NK-92 (cell line): Measurements from ENCODE around the gene PCDH15.
"Not testable (repeated sequence)": the region's sequence is repeated elsewhere in the genome, so short reads cannot be mapped to it uniquely, and the experiment has no call there.

Experiments used
- DNase-seq: peaks from one replicate; lab custom pipeline; 2025; ENCODE audit not compliant: unreplicated experiment; lab: John Stamatoyannopoulos, UW

The PCDH15 gene

GRCh38 chr10:54002077-54002476 lies 799.0 kb downstream of the PCDH15 start:
- DNase-seq = no peak

GRCh38 chr10:53997953-53998352 lies 803.1 kb downstream of the PCDH15 start:
- DNase-seq = no peak

GRCh38 chr10:53990799-53991238 lies 810.2 kb downstream of the PCDH15 start:
- DNase-seq = no peak

- DNase-seq = no peak
These were observed 817.6 kb downstream of the PCDH15 start for GRCh38 chr10:53983431-53983830.

- DNase-seq = no peak
These were observed 820.8 kb downstream of the PCDH15 start for GRCh38 chr10:53980210-53980609.

- DNase-seq = no peak
These were observed 822.7 kb downstream of the PCDH15 start for GRCh38 chr10:53978301-53978700.

- DNase-seq = no peak
These were observed 823.8 kb downstream of the PCDH15 start for GRCh38 chr10:53977267-53977666.

- DNase-seq = no peak
These were observed 843.6 kb downstream of the PCDH15 start for GRCh38 chr10:53957401-53957800.

- DNase-seq = no peak
These were observed 845.9 kb downstream of the PCDH15 start for GRCh38 chr10:53955091-53955490.

- DNase-seq = no peak
These were observed 848.1 kb downstream of the PCDH15 start for GRCh38 chr10:53952698-53953630.

GRCh38 chr10:53939654-53940053 lies 861.4 kb downstream of the PCDH15 start:
- DNase-seq = no peak

GRCh38 chr10:53930648-53931047 lies 870.4 kb downstream of the PCDH15 start:
- DNase-seq = no peak

GRCh38 chr10:53924051-53924700 lies 876.9 kb downstream of the PCDH15 start:
- DNase-seq = not testable (repeated sequence)

GRCh38 chr10:53918755-53919154 lies 882.3 kb downstream of the PCDH15 start:
- no peak for DNase-seq

- DNase-seq = no peak
These were observed 891.2 kb downstream of the PCDH15 start for GRCh38 chr10:53909791-53910190.

GRCh38 chr10:53904506-53905241 lies 896.4 kb downstream of the PCDH15 start:
- DNase-seq = no peak

GRCh38 chr10:53903756-53904155 lies 897.3 kb downstream of the PCDH15 start:
- DNase-seq = no peak

GRCh38 chr10:53899463-53900160 lies 901.4 kb downstream of the PCDH15 start:
- DNase-seq = no peak

GRCh38 chr10:53898532-53898931 lies 902.5 kb downstream of the PCDH15 start:
- no peak for DNase-seq

- no peak for DNase-seq
These were observed 906.9 kb downstream of the PCDH15 start for GRCh38 chr10:53894145-53894544.

- DNase-seq = no peak
These were observed 908.0 kb downstream of the PCDH15 start for GRCh38 chr10:53893061-53893460.
